ENCODE results near the gene RXRA.

GRCh38 chr9:134297083-134297410 is 29.2 kb upstream of the RXRA start:
- TF ChIP-seq, protein P1, sequence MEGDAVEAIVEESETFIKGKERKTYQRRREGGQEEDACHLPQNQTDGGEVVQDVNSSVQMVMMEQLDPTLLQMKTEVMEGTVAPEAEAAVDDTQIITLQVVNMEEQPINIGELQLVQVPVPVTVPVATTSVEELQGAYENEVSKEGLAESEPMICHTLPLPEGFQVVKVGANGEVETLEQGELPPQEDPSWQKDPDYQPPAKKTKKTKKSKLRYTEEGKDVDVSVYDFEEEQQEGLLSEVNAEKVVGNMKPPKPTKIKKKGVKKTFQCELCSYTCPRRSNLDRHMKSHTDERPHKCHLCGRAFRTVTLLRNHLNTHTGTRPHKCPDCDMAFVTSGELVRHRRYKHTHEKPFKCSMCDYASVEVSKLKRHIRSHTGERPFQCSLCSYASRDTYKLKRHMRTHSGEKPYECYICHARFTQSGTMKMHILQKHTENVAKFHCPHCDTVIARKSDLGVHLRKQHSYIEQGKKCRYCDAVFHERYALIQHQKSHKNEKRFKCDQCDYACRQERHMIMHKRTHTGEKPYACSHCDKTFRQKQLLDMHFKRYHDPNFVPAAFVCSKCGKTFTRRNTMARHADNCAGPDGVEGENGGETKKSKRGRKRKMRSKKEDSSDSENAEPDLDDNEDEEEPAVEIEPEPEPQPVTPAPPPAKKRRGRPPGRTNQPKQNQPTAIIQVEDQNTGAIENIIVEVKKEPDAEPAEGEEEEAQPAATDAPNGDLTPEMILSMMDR (IDR thresholded peaks at IDR 0.05) = no peak
- TF ChIP-seq POLR2A (IDR thresholded peaks at IDR 0.05) = no peak
- no peak for TF ChIP-seq POLR2AphosphoS5 (IDR thresholded peaks at IDR 0.05)
- no peak for TF ChIP-seq EP300 (IDR thresholded peaks at IDR 0.05)

Data from upper lobe of left lung (tissue), 4 donors.